IPS-20b (cell line): Measurements from ENCODE around the gene CENPN.
A peak's percentile ranks its signal among the peaks of the same experiment; 100 is the strongest.

Experiments
- H3K27ac ChIP-seq: one replicate; pipeline ENCODE4 v1.5.1; 2013; ENCODE audit warnings: low read length
- H3K27me3 ChIP-seq: 2 replicates; pipeline ENCODE4 v1.6.1; 2013; ENCODE audit warnings: mild to moderate bottlenecking, low read length, inconsistent platforms; ENCODE audit not compliant: insufficient read depth
- H3K36me3 ChIP-seq: 2 replicates; pipeline ENCODE4 v1.6.1; 2013; ENCODE audit warnings: low read depth, mild to moderate bottlenecking, inconsistent platforms, low read length, moderate library complexity; ENCODE audit not compliant: insufficient read depth
- H3K4me1 ChIP-seq: 2 replicates; pipeline ENCODE4 v1.6.1; 2013; ENCODE audit warnings: mild to moderate bottlenecking, control low read depth, inconsistent platforms, low read length, moderate library complexity; ENCODE audit not compliant: insufficient read depth
- H3K4me3 ChIP-seq: 2 replicates; pipeline ENCODE4 v1.5.1; 2013; ENCODE audit warnings: mild to moderate bottlenecking, low read length, inconsistent platforms
- H3K9ac ChIP-seq: 2 replicates; pipeline ENCODE4 v1.6.1; 2013; ENCODE audit warnings: low read depth, mild to moderate bottlenecking, inconsistent platforms, low read length, moderate library complexity
- H3K9me3 ChIP-seq: 2 replicates; pipeline ENCODE4 v1.6.1; 2013; ENCODE audit warnings: mild to moderate bottlenecking, low read depth, low read length, inconsistent platforms; ENCODE audit not compliant: insufficient read depth

Gene CENPN

DNA sequence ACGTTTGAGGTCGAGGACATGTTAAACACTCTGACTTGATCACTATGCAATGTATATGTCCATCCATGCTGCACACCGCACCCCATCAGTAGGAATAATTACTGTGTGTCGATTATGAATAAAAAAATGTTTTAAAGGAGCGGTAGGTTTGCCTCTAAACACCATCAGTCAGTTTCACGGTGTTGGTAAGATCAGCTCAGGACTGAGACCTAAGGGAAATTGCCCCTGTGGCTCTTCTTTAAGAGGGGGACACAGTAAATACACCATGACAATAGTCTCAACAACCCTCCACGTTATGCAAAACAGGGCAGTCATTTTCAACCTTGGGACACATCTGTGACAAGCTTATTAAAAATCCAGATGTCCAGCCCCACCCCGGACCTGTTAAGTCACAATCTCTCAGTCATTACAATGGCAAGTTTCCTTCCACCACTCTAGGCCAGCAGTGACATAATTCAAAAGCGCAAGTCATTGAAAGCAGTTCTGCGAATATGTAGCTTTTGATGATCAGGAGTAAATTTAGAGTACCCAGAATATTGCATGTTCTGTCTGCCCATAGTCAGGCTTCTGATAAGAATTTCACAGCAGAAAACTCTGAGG is 29.8 kb downstream of the CENPN start:
- Histone ChIP-seq H3K36me3 (peaks cover 40% of the 10 kb centered on the region), H3K4me1 (no peaks in the 10 kb centered on the region), H3K27me3 (no peaks in the 10 kb centered on the region), H3K9me3 (peaks cover 6% of the 10 kb centered on the region; the same call in 1 of the 2 replicates), H3K4me3 (peak overlapping the region; percentile 96), H3K27ac (no peak overlapping the region), H3K9ac (peak overlapping the region; percentile 95)

DNA sequence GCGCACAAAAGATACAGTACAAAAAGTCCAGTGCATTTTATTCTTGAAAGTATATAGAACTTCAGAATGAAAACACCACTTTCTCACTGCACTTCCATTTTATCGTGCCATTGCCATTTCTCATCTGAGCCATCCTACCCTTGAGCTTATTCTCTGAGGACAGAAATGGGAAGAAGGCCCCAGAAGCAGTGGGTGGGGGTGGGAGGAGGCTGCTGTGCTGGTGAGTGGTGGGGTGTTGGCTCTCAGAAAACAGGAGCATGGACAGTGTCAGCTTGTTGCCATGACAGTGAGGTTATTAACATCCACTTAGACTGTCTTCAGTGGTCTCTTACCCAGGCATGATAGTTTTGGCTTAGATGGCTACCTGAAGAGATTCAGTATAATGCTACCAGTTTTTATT is 33.1 kb downstream of the CENPN start:
- Histone ChIP-seq H3K9ac (no peak overlapping the region), H3K36me3 (peaks cover 73% of the 10 kb centered on the region), H3K4me3 (no peak overlapping the region), H3K27ac (no peak overlapping the region), H3K27me3 (no peaks in the 10 kb centered on the region), H3K9me3 (no peaks in the 10 kb centered on the region), H3K4me1 (no peaks in the 10 kb centered on the region)

- no peaks in the 10 kb centered on the region for H3K9me3 ChIP-seq
- no peak overlapping the region for H3K9ac ChIP-seq
- H3K27ac ChIP-seq: no peak overlapping the region
- no peaks in the 10 kb centered on the region for H3K4me1 ChIP-seq
- peaks cover 80% of the 10 kb centered on the region for H3K36me3 ChIP-seq
- no peak overlapping the region for H3K4me3 ChIP-seq
- no peaks in the 10 kb centered on the region for H3K27me3 ChIP-seq
Observed at GRCh38 chr16:81040842-81041241, 33.8 kb downstream of the CENPN start.

- H3K4me1 ChIP-seq: no peaks in the 10 kb centered on the region
- peaks cover 88% of the 10 kb centered on the region for H3K36me3 ChIP-seq
- no peak overlapping the region for H3K9ac ChIP-seq
- no peak overlapping the region for H3K4me3 ChIP-seq
- no peaks in the 10 kb centered on the region for H3K9me3 ChIP-seq
- no peaks in the 10 kb centered on the region for H3K27me3 ChIP-seq
- no peak overlapping the region for H3K27ac ChIP-seq
Observed at GRCh38 chr16:81041696-81042095, 34.7 kb downstream of the CENPN start.

DNA sequence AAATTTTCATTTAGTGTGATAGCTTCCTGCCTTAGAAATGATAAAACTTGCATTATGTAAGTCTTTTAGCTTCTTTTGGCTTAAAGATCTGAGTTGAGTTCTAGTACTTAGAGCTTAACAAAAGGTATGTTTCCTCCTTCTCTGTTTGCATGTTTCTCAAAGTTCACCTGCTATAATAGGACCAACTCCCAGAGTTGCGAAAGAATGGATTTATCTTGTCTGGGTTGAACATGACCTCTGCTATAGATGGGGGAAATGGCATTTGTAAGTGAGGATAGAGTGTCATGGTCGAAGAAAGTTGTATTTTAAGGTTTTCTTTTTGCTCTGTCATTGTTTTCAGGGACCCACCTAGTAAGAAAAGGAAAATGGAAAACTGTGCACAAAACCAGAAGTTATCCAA is 35.8 kb downstream of the CENPN start:
- Histone ChIP-seq H3K9me3 (no peaks in the 10 kb centered on the region), H3K4me3 (no peak overlapping the region), H3K9ac (no peak overlapping the region), H3K27me3 (no peaks in the 10 kb centered on the region), H3K36me3 (peaks cover 89% of the 10 kb centered on the region), H3K4me1 (no peaks in the 10 kb centered on the region), H3K27ac (no peak overlapping the region)

GRCh38 chr16:81053761-81054160 is 46.7 kb downstream of the CENPN start:
- no peak overlapping the region for H3K9ac ChIP-seq
- no peaks in the 10 kb centered on the region for H3K27me3 ChIP-seq
- peaks cover 3% of the 10 kb centered on the region; the same call in 1 of the 2 replicates for H3K9me3 ChIP-seq
- H3K36me3 ChIP-seq: no peaks in the 10 kb centered on the region
- no peak overlapping the region for H3K27ac ChIP-seq
- H3K4me3 ChIP-seq: no peak overlapping the region
- H3K4me1 ChIP-seq: no peaks in the 10 kb centered on the region

DNA sequence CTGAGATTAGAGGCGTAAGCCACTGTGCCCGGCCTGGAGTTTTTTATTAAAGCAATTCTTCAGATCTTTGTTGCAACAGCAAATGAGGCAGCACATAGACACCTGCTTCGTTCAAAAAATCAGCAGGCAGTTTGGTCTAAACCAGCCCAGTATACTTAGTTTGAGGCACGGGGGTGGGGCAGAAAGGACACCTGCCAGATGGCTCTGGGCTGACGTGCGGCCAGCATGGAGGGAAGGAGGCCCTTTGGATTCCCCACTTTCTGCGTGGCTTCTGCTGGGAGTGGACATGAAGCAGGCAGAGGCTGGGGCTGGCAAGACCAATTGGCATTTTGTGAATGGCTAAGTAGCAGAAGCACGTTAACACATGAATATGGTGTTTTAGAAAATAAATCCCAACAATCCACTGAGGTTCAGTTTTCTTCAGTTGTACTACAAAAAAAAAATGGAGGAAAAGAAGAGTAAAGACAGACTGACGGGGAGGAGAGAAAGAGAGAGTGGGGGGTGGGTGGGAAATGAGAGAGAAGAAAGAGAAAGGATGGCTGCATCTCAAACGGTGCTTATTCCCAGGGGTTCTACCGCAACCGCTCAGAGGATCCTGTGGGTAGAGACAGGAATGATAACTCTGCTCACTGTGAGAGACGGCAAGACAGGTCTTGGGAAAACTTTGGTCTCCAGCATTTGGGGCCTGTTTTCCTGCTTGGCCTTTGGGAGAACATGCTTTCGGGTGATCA is 53.7 kb downstream of the CENPN start:
- Histone ChIP-seq H3K36me3 (no peaks in the 10 kb centered on the region), H3K9ac (no peak overlapping the region), H3K4me1 (peaks cover 10% of the 10 kb centered on the region; the same call in 1 of the 2 replicates), H3K4me3 (no peak overlapping the region), H3K27me3 (no peaks in the 10 kb centered on the region), H3K27ac (no peak overlapping the region), H3K9me3 (no peaks in the 10 kb centered on the region)

- Histone ChIP-seq H3K9me3 (no peaks in the 10 kb centered on the region), H3K4me3 (no peak overlapping the region), H3K27me3 (no peaks in the 10 kb centered on the region), H3K4me1 (peaks cover 10% of the 10 kb centered on the region; the same call in 1 of the 2 replicates), H3K9ac (no peak overlapping the region), H3K27ac (no peak overlapping the region), H3K36me3 (no peaks in the 10 kb centered on the region)
Observed at GRCh38 chr16:81061307-81061640, 54.3 kb downstream of the CENPN start.

GRCh38 chr16:81061871-81062608 is 55.0 kb downstream of the CENPN start:
- no peaks in the 10 kb centered on the region for H3K9me3 ChIP-seq
- no peak overlapping the region for H3K27ac ChIP-seq
- H3K9ac ChIP-seq: no peak overlapping the region
- H3K36me3 ChIP-seq: no peaks in the 10 kb centered on the region
- H3K27me3 ChIP-seq: no peaks in the 10 kb centered on the region
- H3K4me1 ChIP-seq: peaks cover 10% of the 10 kb centered on the region; the same call in 1 of the 2 replicates
- no peak overlapping the region for H3K4me3 ChIP-seq

DNA sequence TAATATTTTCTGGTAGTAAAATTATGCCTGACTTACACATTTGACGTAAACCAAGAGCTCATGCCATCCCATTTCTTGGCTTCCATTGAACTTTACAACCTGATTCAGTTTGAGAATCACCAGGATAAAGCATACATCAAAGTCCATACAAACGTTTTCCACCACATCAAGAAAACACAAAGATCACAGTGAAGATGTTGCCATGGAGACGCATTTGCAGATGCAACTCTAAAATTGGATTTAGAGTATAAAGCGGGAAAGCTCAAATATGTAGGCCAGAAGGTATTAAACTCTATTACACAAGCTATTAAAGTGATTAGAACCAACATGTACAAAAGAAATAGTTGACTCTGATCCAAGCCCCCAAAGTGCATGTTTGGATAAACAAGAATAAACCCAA is 59.7 kb downstream of the CENPN start:
- Histone ChIP-seq H3K27ac (no peak overlapping the region), H3K27me3 (no peaks in the 10 kb centered on the region), H3K9ac (no peak overlapping the region), H3K4me1 (no peaks in the 10 kb centered on the region; the same call in 1 of the 2 replicates), H3K36me3 (no peaks in the 10 kb centered on the region), H3K4me3 (no peak overlapping the region), H3K9me3 (no peaks in the 10 kb centered on the region)

- Histone ChIP-seq H3K4me1 (no peaks in the 10 kb centered on the region; the same call in 1 of the 2 replicates), H3K4me3 (no peak overlapping the region), H3K9ac (no peak overlapping the region), H3K9me3 (no peaks in the 10 kb centered on the region), H3K36me3 (no peaks in the 10 kb centered on the region), H3K27me3 (no peaks in the 10 kb centered on the region), H3K27ac (no peak overlapping the region)
Observed at GRCh38 chr16:81067166-81067565, 60.2 kb downstream of the CENPN start.

GRCh38 chr16:81069063-81069462 is 62.0 kb downstream of the CENPN start:
- H3K36me3 ChIP-seq: no peaks in the 10 kb centered on the region
- peaks cover 12% of the 10 kb centered on the region; the same call in 1 of the 2 replicates for H3K4me1 ChIP-seq
- no peak overlapping the region for H3K9ac ChIP-seq
- no peaks in the 10 kb centered on the region for H3K27me3 ChIP-seq
- H3K9me3 ChIP-seq: no peaks in the 10 kb centered on the region
- no peak overlapping the region for H3K27ac ChIP-seq
- no peak overlapping the region for H3K4me3 ChIP-seq
